Adrenal gland (tissue), 12 donors: ENCODE data around the gene ANP32E. TPM values are rescaled to one million over a fixed set of nuclear protein-coding genes. Genes with fewer than 3 reads are reported as not detected.

Experiments
- DNase-seq, 7 donors: peaks; one replicate each; pipeline ENCODE4 v3.0.0-alpha.2; 2019 to 2020
- H3K27ac ChIP-seq, 5 donors: fragments of 200-600 bp; sonication (generic) in 4 of 5; 1 replicate in 3 of 5; 2 replicates in 2 of 5; pipeline versions ENCODE4 v1.5.1 to v1.8.0; 2016 to 2020; ENCODE audit warnings: mild to moderate bottlenecking in 1 of 5
- H3K27me3 ChIP-seq: fragments of 200-600 bp; 2 replicates; pipeline ENCODE4 v1.8.0; 2021
- H3K36me3 ChIP-seq, 2 donors: fragments of 200-600 bp; replicated peaks in 1 of 2; 1 replicate in 1 of 2; 2 replicates in 1 of 2; pipeline versions ENCODE4 v1.5.1 to v1.8.0; 2018 to 2022
- H3K4me1 ChIP-seq, 2 donors: fragments of 200-600 bp; replicated peaks in 1 of 2; 1 replicate in 1 of 2; 2 replicates in 1 of 2; pipeline versions ENCODE4 v1.5.1 to v1.8.0; 2018 to 2021
- H3K4me3 ChIP-seq, 4 donors: fragments of 200-600 bp; sonication (generic) in 3 of 4; one replicate each; pipeline ENCODE4 v1.5.1; 2016 to 2018
- H3K9me3 ChIP-seq, 3 donors: fragments of 200-600 bp; sonication (generic) in 1 of 3; replicated peaks in 1 of 3; 1 replicate in 2 of 3; 2 replicates in 1 of 3; pipeline versions ENCODE4 v1.5.1 to v1.8.0; 2016 to 2021
- POLR2A ChIP-seq, 2 donors: fragments of 450-650 bp; IDR thresholded peaks; one replicate each; pipeline ENCODE4 v1.6.1; 2017; ENCODE audit warnings: antibody characterized with exemption in 2 of 2, mild to moderate bottlenecking in 2 of 2, moderate library complexity in 1 of 2
- WGBS, 4 donors: extraction: QIAGEN DNeasy Blood & Tissue Kit in 2 of 4; methylation state at CpG; one replicate each; pipeline versions ENCODE4 v1.1.5 to v1.1.7; 2013 to 2017; 5-methylcytosine and 5-hydroxymethylcytosine counted together
- intact Hi-C, 2 donors: fragments of 100-400 bp; cut with DNase I; formaldehyde crosslinking; loops; one replicate each; pipeline versions ENCODE4 v1.14.1 to v1.15.0; 2022 to 2023
- polyA plus RNA-seq, 3 donors: library from polyadenylated mRNA; stranded (reverse); fragments of 200-250 nt in 2 of 3; fragments of 350-450 nt in 1 of 3; fragmentation: Illumina TruSeq in 1 of 3; extraction: RNeasy Lipid Tissue Mini Kit (QIAGEN cat#74804) in 1 of 3; gene quantifications; one replicate each; pipeline ENCODE4 v1.2.3, GENCODE V29; 2013 to 2014
- total RNA-seq, 9 donors: library from RNA; depleted of rRNA in 4 of 9; stranded (reverse); fragments of >200 nt in 4 of 9; fragments of 120-200 nt in 1 of 9; fragmentation: NEBNext Ultra II Directional in 1 of 9; extraction: Animal tissue kit (Norgen Biotek cat#: 25700) in 1 of 9; gene quantifications; one replicate each; pipeline versions ENCODE4 v1.1.0 to v1.2.4, GENCODE V29; 2013 to 2023
- TF ChIP-seq, protein P1 (sequence below), 6 experiments: fragments of 450-650 bp in 4 of 6; fragments of 200-600 bp in 2 of 6; sonication (generic) in 1 of 6; IDR thresholded peaks; 1 replicate in 5 of 6; 2 replicates in 1 of 6; pipeline versions ENCODE4 v1.5.1 to v1.8.0; 2016 to 2021; ENCODE audit warnings: antibody characterized with exemption in 6 of 6, mild to moderate bottlenecking in 2 of 6, moderate library complexity in 1 of 6
- donor health status: healthy with polysubstance abuse.
- donor health status: Bipolar disorder and iron deficiency.
- donor health status: DM: yes; HTN: yes; CAD: no.
- donor health status: DM: no; HTN: no; CAD: no.
- donor health status: DM: no; HTN: no; CAD: no.
- donor health status: DM: yes; HTN: yes; CAD: no.

ANP32E gene
- total and polyA plus RNA-seq, 12 donors: 13.2 to 81.9 (median 35.3) TPM

- intact Hi-C loops: no loop called here
- no peaks in the 10 kb centered on the region for H3K9me3 ChIP-seq
- no peak for DNase-seq
- no peaks in the 10 kb centered on the region for H3K4me1 ChIP-seq
- H3K4me3 ChIP-seq: no peak overlapping the region
- H3K27me3 ChIP-seq: no peaks in the 10 kb centered on the region
- no peak for TF ChIP-seq POLR2A (IDR thresholded peaks at IDR 0.05)
- TF ChIP-seq, protein P1, sequence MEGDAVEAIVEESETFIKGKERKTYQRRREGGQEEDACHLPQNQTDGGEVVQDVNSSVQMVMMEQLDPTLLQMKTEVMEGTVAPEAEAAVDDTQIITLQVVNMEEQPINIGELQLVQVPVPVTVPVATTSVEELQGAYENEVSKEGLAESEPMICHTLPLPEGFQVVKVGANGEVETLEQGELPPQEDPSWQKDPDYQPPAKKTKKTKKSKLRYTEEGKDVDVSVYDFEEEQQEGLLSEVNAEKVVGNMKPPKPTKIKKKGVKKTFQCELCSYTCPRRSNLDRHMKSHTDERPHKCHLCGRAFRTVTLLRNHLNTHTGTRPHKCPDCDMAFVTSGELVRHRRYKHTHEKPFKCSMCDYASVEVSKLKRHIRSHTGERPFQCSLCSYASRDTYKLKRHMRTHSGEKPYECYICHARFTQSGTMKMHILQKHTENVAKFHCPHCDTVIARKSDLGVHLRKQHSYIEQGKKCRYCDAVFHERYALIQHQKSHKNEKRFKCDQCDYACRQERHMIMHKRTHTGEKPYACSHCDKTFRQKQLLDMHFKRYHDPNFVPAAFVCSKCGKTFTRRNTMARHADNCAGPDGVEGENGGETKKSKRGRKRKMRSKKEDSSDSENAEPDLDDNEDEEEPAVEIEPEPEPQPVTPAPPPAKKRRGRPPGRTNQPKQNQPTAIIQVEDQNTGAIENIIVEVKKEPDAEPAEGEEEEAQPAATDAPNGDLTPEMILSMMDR (IDR thresholded peaks at IDR 0.05): no peak
- H3K27ac ChIP-seq: no peak overlapping the region
- H3K36me3 ChIP-seq: peaks cover 0 to 62% of the 10 kb centered on the region in 2 donors
These were observed 8.7 kb downstream of the ANP32E start for GRCh38 chr1:150227228-150227627.

DNA sequence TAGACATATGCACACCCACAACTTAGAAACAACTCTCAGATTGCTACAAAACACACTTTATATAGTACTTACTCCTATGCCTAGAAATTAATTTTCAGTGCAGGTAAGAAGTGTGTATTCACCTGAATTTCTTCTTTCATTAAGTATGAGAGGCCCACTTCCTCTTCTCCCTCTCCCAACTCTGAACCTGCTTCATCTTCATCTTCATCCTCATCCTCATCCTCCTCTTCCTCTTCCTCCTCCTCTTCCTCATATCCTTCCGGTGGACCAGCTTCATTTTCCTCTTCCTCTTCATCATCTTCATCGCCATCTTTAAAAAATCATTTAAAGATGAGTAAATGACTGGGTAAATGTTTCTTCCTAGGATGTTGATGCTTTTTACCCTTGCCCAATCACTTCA is 9.4 kb downstream of the ANP32E start:
- H3K36me3 ChIP-seq: peaks cover 0 to 66% of the 10 kb centered on the region in 2 donors
- intact Hi-C loops: no loop called here

DNA sequence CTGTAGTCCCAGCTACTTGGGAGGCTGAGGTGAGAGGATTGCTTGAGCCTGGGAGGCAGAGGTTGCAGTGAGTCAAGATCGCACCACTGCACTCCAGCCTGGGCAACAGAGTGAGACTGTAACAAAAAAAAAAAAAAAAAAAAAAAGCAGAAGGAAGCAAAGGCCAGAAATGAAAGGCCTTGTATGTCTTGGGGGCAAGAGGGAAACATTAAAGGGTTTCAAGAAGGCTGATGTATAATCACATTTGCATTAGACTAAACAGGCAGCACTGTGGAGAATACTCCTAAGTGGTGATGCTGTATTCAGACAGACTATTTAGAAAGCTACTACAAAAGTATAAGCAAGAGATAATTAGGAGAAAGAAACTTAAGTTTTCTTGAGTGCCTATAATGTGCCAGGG is 10.4 kb downstream of the ANP32E start:
- Histone ChIP-seq H3K4me3 (no peak overlapping the region), H3K27ac (no peak overlapping the region), H3K27me3 (no peaks in the 10 kb centered on the region), H3K4me1 (no peaks in the 10 kb centered on the region), H3K36me3 (peaks cover 0 to 65% of the 10 kb centered on the region in 2 donors), H3K9me3 (no peaks in the 10 kb centered on the region)
- intact Hi-C loops: no loop called here
- 82 to 100% (median 91%) methylated on average over 1 of the region's 1 CpG for WGBS, 4 donors
- no peak for DNase-seq
- TF ChIP-seq POLR2A (IDR thresholded peaks at IDR 0.05): no peak
- TF ChIP-seq, protein P1 (IDR thresholded peaks at IDR 0.05): no peak

More for the DNA sequence above, 9.4 kb downstream of the ANP32E start:
- Histone ChIP-seq H3K27me3 (no peaks in the 10 kb centered on the region), H3K9me3 (no peaks in the 10 kb centered on the region), H3K27ac (no peak overlapping the region), H3K4me3 (no peak overlapping the region), H3K4me1 (no peaks in the 10 kb centered on the region)
- WGBS, 4 donors: 83 to 93% (median 88%) methylated on average over 2 of the region's 2 CpGs
- TF ChIP-seq POLR2A (IDR thresholded peaks at IDR 0.05): no peak
- TF ChIP-seq, protein P1 (IDR thresholded peaks at IDR 0.05): no peak
- DNase-seq: no peak

DNA sequence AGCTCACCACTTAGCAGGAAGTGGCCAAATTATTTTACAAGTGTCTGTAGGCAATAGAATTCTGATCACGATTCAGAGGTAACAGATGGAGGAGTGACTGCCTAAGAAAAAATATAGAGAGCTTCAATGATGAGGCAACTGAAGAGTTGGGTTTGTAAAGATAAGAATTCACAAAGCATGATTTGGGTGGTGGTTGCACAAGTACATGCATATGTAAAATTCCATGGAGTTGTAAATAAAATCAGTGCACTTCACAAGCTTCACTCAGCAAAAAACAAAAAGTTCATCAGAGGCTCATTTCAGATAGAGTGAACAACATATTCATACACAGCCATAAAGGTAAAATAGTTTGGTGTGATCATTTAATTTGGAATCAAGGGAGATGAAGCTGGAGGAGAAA is 10.9 kb downstream of the ANP32E start:
- Histone ChIP-seq H3K9me3 (no peaks in the 10 kb centered on the region), H3K27me3 (no peaks in the 10 kb centered on the region), H3K4me3 (no peak overlapping the region), H3K36me3 (peaks cover 0 to 70% of the 10 kb centered on the region in 2 donors), H3K4me1 (no peaks in the 10 kb centered on the region), H3K27ac (no peak overlapping the region)
- intact Hi-C loops: no loop called here
- 88 to 100% (median 95%) methylated on average over 1 of the region's 1 CpG for WGBS, 4 donors
- no peak for TF ChIP-seq POLR2A (IDR thresholded peaks at IDR 0.05)
- TF ChIP-seq, protein P1 (IDR thresholded peaks at IDR 0.05): no peak
- no peak for DNase-seq
